H9 (cell line): ENCODE results near the gene ERMP1. TPM values are rescaled to one million over a fixed set of nuclear protein-coding genes. Genes with fewer than 3 reads are reported as not detected.

Source experiments
- DNase-seq: peaks from one replicate; pipeline ENCODE4 v3.0.0-alpha.2; 2017
- H2AFZ ChIP-seq: one replicate; pipeline ENCODE4 v1.6.1; 2013; ENCODE audit warnings: mild to moderate bottlenecking, low read length, control low read depth, moderate library complexity
- H2AK5ac ChIP-seq: 2 replicates; pipeline ENCODE4 v1.6.1; 2013; ENCODE audit warnings: low read length, control low read depth, mixed read lengths; ENCODE audit not compliant: insufficient read length
- H2BK120ac ChIP-seq: one replicate; pipeline ENCODE4 v1.6.1; 2013; ENCODE audit warnings: low read depth, mild to moderate bottlenecking, low read length, control low read depth, inconsistent platforms; ENCODE audit not compliant: poor library complexity, severe bottlenecking
- H2BK12ac ChIP-seq: 2 replicates; pipeline ENCODE4 v1.6.1; 2013; ENCODE audit warnings: low read length, control low read depth, mixed read lengths, low read depth; ENCODE audit not compliant: insufficient read length
- H2BK15ac ChIP-seq: 2 replicates; pipeline ENCODE4 v1.6.1; 2013; ENCODE audit warnings: low read depth, low read length, control low read depth
- H2BK20ac ChIP-seq: one replicate; pipeline ENCODE4 v1.6.1; 2013; ENCODE audit warnings: low read depth, mild to moderate bottlenecking, low read length, control low read depth, inconsistent platforms; ENCODE audit not compliant: poor library complexity, severe bottlenecking
- H2BK5ac ChIP-seq: 2 replicates; pipeline ENCODE4 v1.6.1; 2013; ENCODE audit warnings: low read length, control low read depth, mixed read lengths; ENCODE audit not compliant: insufficient read length
- H3K14ac ChIP-seq: 2 replicates; pipeline ENCODE4 v1.6.1; 2013; ENCODE audit warnings: low read length, control low read depth; ENCODE audit not compliant: insufficient read depth
- H3K18ac ChIP-seq: 2 replicates; pipeline ENCODE4 v1.6.1; 2013; ENCODE audit warnings: low read depth, mild to moderate bottlenecking, mixed read lengths, low read length, control low read depth; ENCODE audit not compliant: insufficient read length
- H3K23ac ChIP-seq: 2 replicates; pipeline ENCODE4 v1.6.1; 2013; ENCODE audit warnings: low read length, control low read depth, mixed read lengths, low read depth; ENCODE audit not compliant: insufficient read length
- H3K23me2 ChIP-seq: 2 replicates; pipeline ENCODE4 v1.6.1; 2013; ENCODE audit warnings: low read depth, mild to moderate bottlenecking, mixed read lengths, low read length, control low read depth; ENCODE audit not compliant: insufficient read length, poor library complexity, severe bottlenecking
- H3K27ac ChIP-seq: 2 replicates; pipeline ENCODE4 v1.5.1; 2013; ENCODE audit warnings: low read length, control low read depth, mixed read lengths, low read depth; ENCODE audit not compliant: insufficient read length
- H3K27me3 ChIP-seq: 2 replicates; pipeline ENCODE4 v1.6.1; 2013; ENCODE audit warnings: low read length, control low read depth, inconsistent platforms; ENCODE audit not compliant: insufficient read depth
- H3K4ac ChIP-seq: 2 replicates; pipeline ENCODE4 v1.6.1; 2013; ENCODE audit warnings: low read depth, mild to moderate bottlenecking, control low read depth, inconsistent platforms, low read length, moderate library complexity
- H3K4me1 ChIP-seq: 2 replicates; pipeline ENCODE4 v1.6.1; 2013; ENCODE audit warnings: low read length, control low read depth, inconsistent platforms; ENCODE audit not compliant: insufficient read depth
- H3K4me2 ChIP-seq: 2 replicates; pipeline ENCODE4 v1.6.1; 2013; ENCODE audit warnings: low read length, control low read depth, mixed read lengths; ENCODE audit not compliant: insufficient read length, insufficient read depth
- H3K56ac ChIP-seq: 2 replicates; pipeline ENCODE4 v1.6.1; 2013; ENCODE audit warnings: low read depth, mild to moderate bottlenecking, mixed read lengths, low read length, control low read depth; ENCODE audit not compliant: insufficient read length
- H3K79me1 ChIP-seq: 2 replicates; pipeline ENCODE4 v1.6.1; 2013; ENCODE audit warnings: low read depth, mild to moderate bottlenecking, moderate library complexity, low read length, control low read depth, inconsistent platforms; ENCODE audit not compliant: insufficient read depth, poor library complexity, severe bottlenecking
- H3K79me2 ChIP-seq: 2 replicates; pipeline ENCODE4 v1.6.1; 2013; ENCODE audit warnings: low read length, control low read depth, inconsistent platforms; ENCODE audit not compliant: insufficient read depth
- H3K9ac ChIP-seq: 2 replicates; pipeline ENCODE4 v1.6.1; 2013; ENCODE audit warnings: low read length, control low read depth, mixed read lengths; ENCODE audit not compliant: insufficient read length; ENCODE audit errors: extremely low read depth
- H3K9me3 ChIP-seq: one replicate; pipeline ENCODE4 v1.6.1; 2013; ENCODE audit warnings: low read depth, low read length, inconsistent platforms; ENCODE audit not compliant: control insufficient read depth
- H3T11ph ChIP-seq: one replicate; pipeline ENCODE4 v1.6.1; 2013; ENCODE audit warnings: mild to moderate bottlenecking, low read length, control low read depth, inconsistent platforms
- H4K20me1 ChIP-seq: one replicate; pipeline ENCODE4 v1.6.1; 2013; ENCODE audit not compliant: control insufficient read depth, insufficient read length, insufficient read depth
- H4K5ac ChIP-seq: 2 replicates; pipeline ENCODE4 v1.6.1; 2013; ENCODE audit warnings: low read depth, mild to moderate bottlenecking, mixed read lengths, low read length, control low read depth; ENCODE audit not compliant: insufficient read length
- H4K8ac ChIP-seq: replicated peaks from 2 replicates; pipeline ENCODE4 v1.6.1; 2013; ENCODE audit warnings: low read length, control low read depth, mixed read lengths, low read depth; ENCODE audit not compliant: insufficient read length
- H4K91ac ChIP-seq: 2 replicates; pipeline ENCODE4 v1.6.1; 2013; ENCODE audit warnings: low read depth, mild to moderate bottlenecking, moderate library complexity, mixed read lengths, low read length, control low read depth; ENCODE audit not compliant: insufficient read length
- H3K27ac Mint-ChIP-seq, 3 experiments: 2 replicates in 2 of 3; 3 replicates in 1 of 3; pipeline ENCODE4 v1.8.0; 2020 to 2021; ENCODE audit warnings: mixed read lengths in 3 of 3, mild to moderate bottlenecking in 1 of 3, moderate library complexity in 1 of 3
- H3K27me3 Mint-ChIP-seq: 2 replicates; pipeline ENCODE4 v1.8.0; 2021; ENCODE audit warnings: low read depth, mild to moderate bottlenecking, moderate library complexity, mixed read lengths
- H3K36me3 Mint-ChIP-seq, 3 experiments: 2 replicates in 2 of 3; 3 replicates in 1 of 3; pipeline ENCODE4 v1.8.0; 2020 to 2021; ENCODE audit warnings: low read depth in 3 of 3, mixed read lengths in 3 of 3; ENCODE audit not compliant: insufficient read depth in 1 of 3
- H3K4me1 Mint-ChIP-seq, 2 experiments: 2 replicates each; pipeline ENCODE4 v1.8.0; 2020; ENCODE audit warnings: mixed read lengths in 2 of 2
- H3K4me3 Mint-ChIP-seq, 2 experiments: 2 replicates in 1 of 2; 3 replicates in 1 of 2; pipeline ENCODE4 v1.8.0; 2020 to 2021; ENCODE audit warnings: mild to moderate bottlenecking in 2 of 2, mixed read lengths in 2 of 2, moderate library complexity in 1 of 2
- H3K9me3 Mint-ChIP-seq, 2 experiments: 2 replicates in 1 of 2; 3 replicates in 1 of 2; pipeline ENCODE4 v1.8.0; 2020; ENCODE audit warnings: mild to moderate bottlenecking in 2 of 2, mixed read lengths in 2 of 2, moderate library complexity in 1 of 2
- CTCF ChIP-seq: fragments of 200-600 bp; sonication (generic); conservative IDR thresholded peaks from 3 replicates; pipeline ENCODE4 v1.8.0; 2021; ENCODE audit warnings: antibody characterized with exemption, mild to moderate bottlenecking
- WGBS: extraction: QIAGEN DNeasy Blood & Tissue Kit; methylation state at CpG from one replicate; pipeline ENCODE4 v1.1.7; 2013; ENCODE audit warnings: missing lambda C conversion rate, low lambda C conversion rate, mixed read lengths; ENCODE audit not compliant: insufficient read length; ENCODE audit errors: extremely low coverage; 5-methylcytosine and 5-hydroxymethylcytosine counted together
- total RNA-seq: library from RNA; stranded (reverse); gene quantifications from 2 replicates; pipeline ENCODE4 v1.2.1, GENCODE V29; 2021

Gene ERMP1
- total RNA-seq, 1 experiment from 2014 or later = 20.2 TPM

GRCh38 chr9:5853617-5854016 lies 20.7 kb upstream of the ERMP1 start:
- Histone ChIP-seq H4K5ac (no peak overlapping the region), H4K20me1 (no peaks in the 10 kb centered on the region), H2BK120ac (no peak overlapping the region), H3T11ph (no peak overlapping the region), H3K79me2 (no peaks in the 10 kb centered on the region), H2BK5ac (no peak overlapping the region), H3K56ac (no peak overlapping the region), H2AFZ (no peak overlapping the region), H3K18ac (no peak overlapping the region), H3K9me3 (no peaks in the 10 kb centered on the region), H3K9ac (no peak overlapping the region), H2AK5ac (no peak overlapping the region), H2BK12ac (no peak overlapping the region), H3K4me1 (no peaks in the 10 kb centered on the region), H3K4ac (no peak overlapping the region), H3K4me2 (no peak overlapping the region), H3K23me2 (no peaks in the 10 kb centered on the region), H3K27ac (no peak overlapping the region), H4K8ac (no peak overlapping the region), H3K79me1 (no peaks in the 10 kb centered on the region), H3K27me3 (no peaks in the 10 kb centered on the region), H2BK15ac (no peak overlapping the region), H3K14ac (no peak overlapping the region), H3K23ac (no peak overlapping the region), H2BK20ac (no peak overlapping the region), H4K91ac (no peak overlapping the region)
- no peak overlapping the region for H3K27ac Mint-ChIP-seq
- peaks cover 6% of the 10 kb centered on the region for H3K27me3 Mint-ChIP-seq
- no peaks in the 10 kb centered on the region for H3K36me3 Mint-ChIP-seq
- TF ChIP-seq CTCF = no peak
- no CpG with 5 or more reads among the region's 3 CpGs for WGBS
- H3K4me1 Mint-ChIP-seq = peaks cover 0 to 2% of the 10 kb centered on the region in 2 experiments; a peak in 2 of 4 replicates
- H3K9me3 Mint-ChIP-seq = no peaks in the 10 kb centered on the region
- no peak overlapping the region for H3K4me3 Mint-ChIP-seq
- DNase-seq = no peak
